GM12878 (cell line): ENCODE data around the gene BLOC1S6. TPM values are rescaled to one million over a fixed set of nuclear protein-coding genes. Genes with fewer than 3 reads are reported as not detected.

Experiments used
- ATAC-seq: fragments of 200-7000 bp; cut with Tn5 transposase; 3 replicates; pipeline ENCODE4 v1.9.1; 2020; ENCODE audit warnings: mild to moderate bottlenecking, moderate library complexity
- BruUV-seq: library from RNA; stranded (reverse); fragments of 400-500 nt; replicated peaks from 2 replicates; lab custom pipeline; 2021; lab: Mats Ljungman, UMichigan
- CTCF ChIA-PET: fragments of 300-600 bp; sonication (Branson Sonifier 250); formaldehyde crosslinking; extraction: SDS; loops from one replicate; lab custom pipeline; 2021; ENCODE audit warnings: inconsistent platforms; lab: Yijun Ruan, JAX
- POLR2A ChIA-PET: fragments of 350-600 bp; formaldehyde crosslinking; extraction: SDS; loops from one replicate; lab custom pipeline; 2021; ENCODE audit warnings: inconsistent platforms; lab: Charles Lee
- RAD21 ChIA-PET: fragments of 300-600 bp; sonication (Branson Sonifier 250); formaldehyde crosslinking; loops from one replicate; lab custom pipeline; 2023; ENCODE audit warnings: antibody characterized with exemption; ENCODE audit not compliant: unreplicated experiment; lab: Charles Lee
- SMC1A ChIA-PET: fragments of 300-600 bp; sonication (Branson Sonifier 250); formaldehyde crosslinking; loops from one replicate; lab custom pipeline; 2023; ENCODE audit not compliant: unreplicated experiment, uncharacterized antibody; lab: Charles Lee
- DNase-seq: peaks from one replicate; pipeline ENCODE4 v3.0.0-alpha.2; 2011; ENCODE audit warnings: low read depth, low spot score
- FAIRE-seq: peaks from 3 replicates; lab custom pipeline; 2011; peaks lifted over from hg19 to GRCh38; lab: Jason Lieb, UNC
- H2AFZ ChIP-seq: 2 replicates; pipeline ENCODE4 v1.6.0; 2011; ENCODE audit warnings: low read depth, low read length, control low read depth; ENCODE audit not compliant: control insufficient read depth
- H3K27ac ChIP-seq: 2 replicates; pipeline ENCODE4 v1.5.1; 2011; ENCODE audit warnings: control low read depth; ENCODE audit not compliant: control insufficient read depth, insufficient read depth
- H3K27me3 ChIP-seq, 2 experiments: replicated peaks in 1 of 2; 2 replicates each; pipeline versions ENCODE4 v1.6.0 to v1.6.1; 2011; ENCODE audit warnings: low read length in 1 of 2; ENCODE audit not compliant: control insufficient read depth in 2 of 2, insufficient read depth in 2 of 2
- H3K36me3 ChIP-seq, 2 experiments: 2 replicates each; pipeline ENCODE4 v1.5.1; 2011; ENCODE audit warnings: low read length in 1 of 2; ENCODE audit not compliant: control insufficient read depth in 2 of 2, insufficient read depth in 2 of 2
- H3K4me1 ChIP-seq: 2 replicates; pipeline ENCODE4 v1.6.1; 2011; ENCODE audit warnings: mild to moderate bottlenecking, low read length, moderate library complexity, mixed read lengths; ENCODE audit not compliant: control insufficient read depth, insufficient read depth
- H3K4me2 ChIP-seq: 2 replicates; pipeline ENCODE4 v1.6.0; 2011; ENCODE audit warnings: control low read depth; ENCODE audit not compliant: control insufficient read depth, insufficient read depth
- H3K4me3 ChIP-seq: fragments of 200-600 bp; sonication (generic); 2 replicates; pipeline ENCODE4 v1.5.1; 2016
- H3K79me2 ChIP-seq: 2 replicates; pipeline ENCODE4 v1.6.0; 2011; ENCODE audit warnings: low read length; ENCODE audit not compliant: control insufficient read depth, insufficient read depth
- H3K9ac ChIP-seq: 2 replicates; pipeline ENCODE4 v1.8.0; 2011; ENCODE audit warnings: low read length, control low read depth, mixed read lengths; ENCODE audit not compliant: control insufficient read depth, insufficient read depth
- H3K9me3 ChIP-seq: replicated peaks from 3 replicates; pipeline ENCODE4 v1.5.1; 2011; ENCODE audit warnings: mild to moderate bottlenecking, low read length; ENCODE audit not compliant: control insufficient read depth, insufficient read depth
- H4K20me1 ChIP-seq: 2 replicates; pipeline ENCODE4 v1.6.0; 2011; ENCODE audit not compliant: control insufficient read depth, insufficient read depth
- BACH1 ChIP-seq: fragments of 450-650 bp; IDR thresholded peaks from 2 replicates; pipeline ENCODE4 v1.6.1; 2017; ENCODE audit warnings: mild to moderate bottlenecking, borderline replicate concordance
- BHLHE40 ChIP-seq, 2 experiments: fragments of 450-650 bp in 1 of 2; IDR thresholded peaks; 2 replicates each; pipeline ENCODE4 v1.6.1; 2011 to 2017; ENCODE audit warnings: low read depth in 2 of 2, borderline replicate concordance in 1 of 2, improper control_type of control experiment in 1 of 2, low read length in 1 of 2, mild to moderate bottlenecking in 1 of 2
- BRCA1 ChIP-seq: IDR thresholded peaks from 2 replicates; pipeline ENCODE4 v1.6.1; 2011; ENCODE audit warnings: low read depth, low read length, improper control_type of control experiment
- CHD1 ChIP-seq: IDR thresholded peaks from 2 replicates; pipeline ENCODE4 v1.6.1; 2012; ENCODE audit warnings: low read depth, low read length, improper control_type of control experiment
- DPF2 ChIP-seq: fragments of 450-650 bp; IDR thresholded peaks from 2 replicates; pipeline ENCODE4 v1.6.1; 2017; ENCODE audit warnings: mild to moderate bottlenecking
- ESRRA ChIP-seq: IDR thresholded peaks from 2 replicates; pipeline ENCODE4 v1.6.1; 2012; ENCODE audit warnings: mild to moderate bottlenecking, low read length, improper control_type of control experiment
- KDM1A ChIP-seq: fragments of 200-600 bp; sonication (generic); IDR thresholded peaks from 2 replicates; pipeline ENCODE4 v1.6.1; 2016; ENCODE audit warnings: borderline replicate concordance
- KLF5 ChIP-seq: fragments of 450-650 bp; IDR thresholded peaks from 2 replicates; pipeline ENCODE4 v1.6.1; 2014; ENCODE audit warnings: mild to moderate bottlenecking; ENCODE audit not compliant: partially characterized antibody
- NFIC ChIP-seq: IDR thresholded peaks from 2 replicates; pipeline ENCODE4 v1.6.1; 2012; ENCODE audit warnings: low read depth, mild to moderate bottlenecking, inconsistent platforms, low read length, moderate library complexity
- NFYA ChIP-seq: IDR thresholded peaks from 2 replicates; pipeline ENCODE4 v1.6.1; 2011; ENCODE audit warnings: low read depth, mild to moderate bottlenecking, low read length, improper control_type of control experiment, borderline replicate concordance
- NR2F1 ChIP-seq: fragments of 450-650 bp; conservative IDR thresholded peaks from 2 replicates; pipeline ENCODE4 v1.6.1; 2017; ENCODE audit warnings: mild to moderate bottlenecking
- PAX8 ChIP-seq: fragments of 450-650 bp; IDR thresholded peaks from 2 replicates; pipeline ENCODE4 v1.6.1; 2017; ENCODE audit warnings: mild to moderate bottlenecking, moderate library complexity
- PML ChIP-seq: IDR thresholded peaks from 2 replicates; pipeline ENCODE4 v1.6.1; 2012; ENCODE audit warnings: low read length, inconsistent platforms
- RELA ChIP-seq: fragments of 450-650 bp; IDR thresholded peaks from 2 replicates; pipeline ENCODE4 v1.8.0; 2014; ENCODE audit warnings: borderline replicate concordance; ENCODE audit not compliant: partially characterized antibody
- SKIL ChIP-seq: fragments of 450-650 bp; IDR thresholded peaks from 2 replicates; pipeline ENCODE4 v1.6.1; 2017; ENCODE audit warnings: mild to moderate bottlenecking, low read depth, inconsistent platforms; ENCODE audit not compliant: poor library complexity, severe bottlenecking
- SMAD1 ChIP-seq: fragments of 450-650 bp; IDR thresholded peaks from 2 replicates; pipeline ENCODE4 v1.6.1; 2018; ENCODE audit warnings: mild to moderate bottlenecking, low read depth; ENCODE audit not compliant: partially characterized antibody
- SUZ12 ChIP-seq: fragments of 200-600 bp; sonication (generic); IDR thresholded peaks from one replicate; pipeline ENCODE4 v1.6.1; 2018; ENCODE audit warnings: antibody characterized with exemption, mild to moderate bottlenecking; ENCODE audit not compliant: unreplicated experiment
- TAF1 ChIP-seq: IDR thresholded peaks from 2 replicates; pipeline ENCODE4 v1.6.1; 2011; ENCODE audit warnings: mild to moderate bottlenecking, low read depth, low read length, borderline replicate concordance
- ZNF24 ChIP-seq: fragments of 450-650 bp; IDR thresholded peaks from 2 replicates; pipeline ENCODE4 v1.6.1; 2017; ENCODE audit warnings: antibody characterized with exemption, mild to moderate bottlenecking
- WGBS: methylation state at CpG from one replicate; pipeline ENCODE4 v1.1.6; 2016; ENCODE audit warnings: low lambda C conversion rate; ENCODE audit not compliant: insufficient replicate concordance, insufficient coverage; ENCODE audit errors: missing lambda C conversion rate; 5-methylcytosine and 5-hydroxymethylcytosine counted together
- in situ Hi-C: fragments of 300-500 bp; cut with MboI; formaldehyde crosslinking; loops from 9 replicates; pipeline ENCODE4 v1.14.3; 2018; ENCODE audit warnings: mixed read lengths
- intact Hi-C: fragments of 100-400 bp; cut with micrococcal nuclease; formaldehyde crosslinking; loops from one replicate; pipeline ENCODE4 v1.14.2; 2022; ENCODE audit not compliant: unreplicated experiment
- polyA plus RNA-seq, 11 experiments: library from polyadenylated mRNA; depleted of rRNA in 4 of 11; unstranded in 6 of 11; stranded (reverse) in 5 of 11; fragments of >200 nt; fragmentation: Nextera tagmentation in 4 of 11; fragmentation: Illumina TruSeq in 1 of 11; extraction: Ambion mirVana in 4 of 11; extraction: Trizol in 1 of 11; gene quantifications; 1 replicate in 1 of 11; 2 replicates in 10 of 11; pipeline versions ENCODE4 v1.2.1 to v1.2.3, GENCODE V29; 2011 to 2016; ENCODE audit warnings: inconsistent platforms in 2 of 11, missing spikeins in 2 of 11, low read depth in 1 of 11
- total RNA-seq, 4 experiments: library from RNA; depleted of rRNA in 3 of 4; stranded (reverse); fragments of >200 nt in 3 of 4; fragmentation: Illumina TruSeq in 1 of 4; extraction: Trizol in 1 of 4; gene quantifications; 2 replicates each; pipeline versions ENCODE4 v1.2.1 to v1.2.3, GENCODE V29; 2013 to 2021

Gene BLOC1S6
- total and polyA plus RNA-seq, 10 of the 15 experiments (the other 5 are each of a cell fraction or from before 2014, with no cell fraction given) = 13.5 to 48.8 (median 32.7) TPM

- ChIA-PET SMC1A (interaction anchor here (0.9 to 4.9 kb wide), 18 partner anchors 8 to 180 kb away, joined by 3 to 35 read pairs (median 6); no protein-coding TSS in a partner anchor), POLR2A (interaction anchor here (0.5 to 2.8 kb wide), 12 partner anchors 9 to 363 kb away, joined by 3 to 17 read pairs (median 3); a partner anchor contains a TSS), RAD21 (interaction anchor here (0.9 to 4.0 kb wide), 16 partner anchors 9 to 424 kb away, joined by 3 to 22 read pairs (median 4); a partner anchor contains a TSS), CTCF (interaction anchor here (0.9 to 6.1 kb wide), 16 partner anchors 10 to 423 kb away, joined by 3 to 79 read pairs (median 4); partner anchors contain the start of gene SQOR)
- no peaks in the 10 kb centered on the region for H3K9me3 ChIP-seq
- H3K4me3 ChIP-seq = peak overlapping the region; percentile 97
- in situ Hi-C loops (loop anchor here (10.0 kb wide), 1 partner anchor 392 kb away; no protein-coding TSS in a partner anchor), intact Hi-C loops (loop anchor here (2.0 to 5.0 kb wide), 2 partner anchors 50 to 64 kb away; partner anchors contain the start of gene SLC30A4)
- BruUV-seq = TSS peak; percentile 96
- H2AFZ ChIP-seq = peak overlapping the region; percentile 90
- peak overlapping the region; percentile 97 for H3K9ac ChIP-seq
- ATAC-seq (peak; percentile 4), FAIRE-seq (no peak)
- peak overlapping the region; percentile 98 for H3K4me2 ChIP-seq
- under 1% methylated on average over 14 of the region's 14 CpGs for WGBS
- no peaks in the 10 kb centered on the region for H3K27me3 ChIP-seq
- no peaks in the 10 kb centered on the region; a peak in 1 of 4 replicates for H3K36me3 ChIP-seq
- peaks cover 52% of the 10 kb centered on the region for H3K79me2 ChIP-seq
- no peaks in the 10 kb centered on the region for H4K20me1 ChIP-seq
- TF ChIP-seq RELA (peak; percentile 8), SUZ12 (no peak), DPF2 (no peak; the same call in 1 of the 2 replicates), KDM1A (no peak), BRCA1 (no peak), NFYA (no peak), ESRRA (no peak), BACH1 (no peak; the same call in 1 of the 2 replicates), BHLHE40 (IDR thresholded peaks at IDR 0.05; ENCODE audit: borderline replicate concordance in 1 of 2, low read depth in 2 of 2, low read length in 1 of 2) (no peak), KLF5 (no peak), SMAD1 (peak; percentile 46), TAF1 (no peak), PAX8 (0 out of 2 replicates have a peak, but pooled peaks have one; percentile 39), NR2F1 (no peak), CHD1 (peak; percentile 78), SKIL (no peak), PML (0 out of 2 replicates have a peak, but pooled peaks have one; percentile 42), ZNF24 (no peak), NFIC (peak; percentile 7; the same call in 1 of the 2 replicates)
- TF ChIP-seq, all 136 proteins: peak for 6
- Histone ChIP-seq H3K4me1 (peaks cover 4% of the 10 kb centered on the region; the same call in 1 of the 2 replicates), H3K27ac (peak overlapping the region; percentile 85)
- no peak for DNase-seq
Measured at GRCh38 chr15:45586601-45587094, 531 bp upstream of the BLOC1S6 start.
